H1 (cell line): Measurements from ENCODE around the gene TRIM67. TPM values are rescaled to one million over a fixed set of nuclear protein-coding genes. Genes with fewer than 3 reads are reported as not detected.

Experiments
- PHF8 ChIP-seq: fragments of 200-600 bp; sonication (generic); conservative IDR thresholded peaks from 2 replicates; pipeline ENCODE4 v1.7.1; 2012; ENCODE audit warnings: low read depth, mild to moderate bottlenecking, inconsistent platforms, low read length, moderate library complexity
- POU5F1 ChIP-seq: IDR thresholded peaks from 2 replicates; pipeline ENCODE4 v1.6.1; 2011; ENCODE audit warnings: low read depth, mild to moderate bottlenecking, low read length, moderate library complexity
- RNF2 ChIP-seq: fragments of 200-900, 300-1000 bp; sonication (generic); IDR thresholded peaks from 2 replicates; pipeline ENCODE4 v1.7.1; 2016; ENCODE audit warnings: borderline replicate concordance, low read depth, mild to moderate bottlenecking, antibody characterized with exemption, low read length; ENCODE audit not compliant: poor library complexity, severe bottlenecking; ENCODE audit errors: missing control alignments
- polyA plus RNA-seq, 7 experiments: library from polyadenylated mRNA; depleted of rRNA in 3 of 7; stranded (reverse) in 5 of 7; unstranded in 2 of 7; fragments of >200 nt in 5 of 7; fragments of 200-250 nt in 2 of 7; gene quantifications; 1 replicate in 5 of 7; 2 replicates in 1 of 7; 4 replicates in 1 of 7; pipeline versions ENCODE4 v1.2.1 to v1.2.3, GENCODE V29; 2011 to 2013; ENCODE audit warnings: missing spikeins in 2 of 7, mixed read lengths in 2 of 7
- total RNA-seq: library from RNA; stranded (reverse); fragmentation: NEBNext Ultra II Directional; extraction: Animal tissue kit (Norgen Biotek cat#: 25700); gene quantifications from 2 replicates; pipeline ENCODE4 v1.2.1, GENCODE V29; 2021
- TF ChIP-seq, protein P1 (sequence below): IDR thresholded peaks from 2 replicates; pipeline ENCODE4 v1.6.1; 2011; ENCODE audit warnings: low read depth, mild to moderate bottlenecking, low read length; ENCODE audit not compliant: insufficient read depth

Gene TRIM67
- total and polyA plus RNA-seq, 2 of the 8 experiments (the other 6 are each of a cell fraction or from before 2014, with no cell fraction given) = under 0.01 TPM; not detected in 1

DNA sequence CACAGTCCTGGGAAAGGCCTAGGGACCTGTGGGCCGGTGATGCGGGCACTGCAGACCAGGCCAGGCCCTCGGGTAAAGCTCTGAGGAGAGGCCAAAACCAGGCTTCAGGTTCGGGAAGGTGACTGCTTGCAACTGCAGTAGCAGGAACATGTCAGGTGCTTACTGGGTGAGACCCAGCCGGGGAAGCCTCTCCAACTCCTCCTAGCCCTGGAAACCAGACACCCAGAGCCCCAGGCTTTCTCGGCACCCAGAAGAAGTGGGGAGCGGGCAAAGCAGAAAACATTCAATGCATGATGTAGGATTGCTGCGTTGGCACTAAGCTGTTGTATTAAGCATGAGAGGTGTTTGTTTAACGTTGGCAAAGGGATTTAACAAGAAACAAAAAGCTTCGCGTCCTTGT lies 58.9 kb downstream of the TRIM67 start (continued):
- no peak for TF ChIP-seq RNF2
- TF ChIP-seq, protein P1, sequence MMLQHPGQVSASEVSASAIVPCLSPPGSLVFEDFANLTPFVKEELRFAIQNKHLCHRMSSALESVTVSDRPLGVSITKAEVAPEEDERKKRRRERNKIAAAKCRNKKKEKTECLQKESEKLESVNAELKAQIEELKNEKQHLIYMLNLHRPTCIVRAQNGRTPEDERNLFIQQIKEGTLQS = no peak
- TF ChIP-seq PHF8 = no peak
- TF ChIP-seq POU5F1 = no peak
- TF ChIP-seq, all 59 proteins: peak for 0
